Esophagus squamous epithelium (tissue), 5 donors: ENCODE data around the gene FBXO4. TPM values are rescaled to one million over a fixed set of nuclear protein-coding genes. Genes with fewer than 3 reads are reported as not detected.
"Not testable (repeated sequence)": the region's sequence is repeated elsewhere in the genome, so short reads cannot be mapped to it uniquely, and the experiment has no call there.

ENCODE experiments used
- DNase-seq: peaks from one replicate; lab custom pipeline; 2025; lab: John Stamatoyannopoulos, UW
- H3K27ac ChIP-seq, 4 donors: fragments of 200-600 bp; sonication (generic); one replicate each; pipeline ENCODE4 v1.5.1; 2016 to 2019; ENCODE audit warnings: mild to moderate bottlenecking in 1 of 4
- H3K27me3 ChIP-seq, 4 donors: fragments of 200-600 bp; sonication (generic); 1 replicate in 3 of 4; 2 replicates in 1 of 4; pipeline versions ENCODE4 v1.5.1 to v1.6.0; 2017 to 2021; ENCODE audit warnings: antibody characterized with exemption in 1 of 4
- H3K36me3 ChIP-seq, 3 donors: fragments of 200-600 bp; sonication (generic); one replicate each; pipeline ENCODE4 v1.5.1; 2016 to 2019
- H3K4me1 ChIP-seq, 3 donors: fragments of 200-600 bp; sonication (generic); one replicate each; pipeline ENCODE4 v1.5.1; 2017 to 2019
- H3K4me3 ChIP-seq, 4 donors: fragments of 200-600 bp; sonication (generic); 1 replicate in 3 of 4; 2 replicates in 1 of 4; pipeline ENCODE4 v1.5.1; 2016 to 2019; ENCODE audit warnings: mild to moderate bottlenecking in 2 of 4, moderate library complexity in 1 of 4
- H3K9me3 ChIP-seq, 3 donors: fragments of 200-600 bp; sonication (generic); one replicate each; pipeline ENCODE4 v1.5.1; 2016 to 2019
- CTCF ChIP-seq, 6 experiments: fragments of 450-650 bp in 4 of 6; fragments of 200-600 bp in 2 of 6; sonication (generic) in 2 of 6; IDR thresholded peaks; one replicate each; pipeline ENCODE4 v1.5.1; 2016 to 2019; ENCODE audit warnings: antibody characterized with exemption in 6 of 6, mild to moderate bottlenecking in 4 of 6, moderate library complexity in 4 of 6
- POLR2A ChIP-seq, 4 donors: fragments of 450-650 bp; IDR thresholded peaks; one replicate each; pipeline ENCODE4 v1.6.1; 2017; ENCODE audit warnings: antibody characterized with exemption in 4 of 4, mild to moderate bottlenecking in 4 of 4, moderate library complexity in 3 of 4
- WGBS, 2 donors: methylation state at CpG; one replicate each; pipeline ENCODE4 v1.1.5; 2018; 5-methylcytosine and 5-hydroxymethylcytosine counted together
- intact Hi-C: fragments of 100-400 bp; cut with DNase I; formaldehyde crosslinking; loops from one replicate; pipeline ENCODE4 v1.15.0; 2022
- total RNA-seq, 4 donors: library from RNA; depleted of rRNA; stranded (reverse); fragments of >200 nt; gene quantifications; one replicate each; pipeline ENCODE4 v1.1.0, GENCODE V29; 2016
- donor health status: DM: yes; HTN: yes; CAD: no.

The FBXO4 gene
- total RNA-seq, 4 donors from 2014 or later: 2.4 to 10.9 (median 7.4) TPM

- Histone ChIP-seq H3K27ac (no peak overlapping the region), H3K36me3 (peaks cover 0 to 27% (median under 1%) of the 10 kb centered on the region in 3 donors), H3K9me3 (no peaks in the 10 kb centered on the region), H3K4me3 (no peak overlapping the region), H3K4me1 (peaks cover 5 to 18% (median 11%) of the 10 kb centered on the region in 3 donors), H3K27me3 (no peaks in the 10 kb centered on the region)
- no peak for TF ChIP-seq CTCF (IDR thresholded peaks at IDR 0.05)
- TF ChIP-seq POLR2A (IDR thresholded peaks at IDR 0.05): no peak
- intact Hi-C loops: loop anchor here (10.0 kb wide), 1 partner anchor 64 kb away; no protein-coding TSS in a partner anchor
- DNase-seq: no peak
These were observed 4.0 kb downstream of the FBXO4 start for GRCh38 chr5:41929035-41929434.

GRCh38 chr5:41932770-41933169 is 7.7 kb downstream of the FBXO4 start:
- 84 to 93% methylated on average over 2 of the region's 2 CpGs for WGBS, 2 donors
- Histone ChIP-seq H3K4me1 (no peaks in the 10 kb centered on the region), H3K27me3 (no peaks in the 10 kb centered on the region), H3K27ac (no peak overlapping the region), H3K4me3 (no peak overlapping the region), H3K36me3 (peaks cover 0 to 60% (median 5%) of the 10 kb centered on the region in 3 donors), H3K9me3 (no peaks in the 10 kb centered on the region)
- no peak for DNase-seq
- TF ChIP-seq POLR2A (IDR thresholded peaks at IDR 0.05): no peak
- no peak for TF ChIP-seq CTCF (IDR thresholded peaks at IDR 0.05)
- intact Hi-C loops: no loop called here

- no peak for DNase-seq
- no peaks in the 10 kb centered on the region for H3K9me3 ChIP-seq
- peaks cover 0 to 63% (median 5%) of the 10 kb centered on the region in 3 donors for H3K36me3 ChIP-seq
- H3K27me3 ChIP-seq: no peaks in the 10 kb centered on the region
- intact Hi-C loops: no loop called here
- TF ChIP-seq CTCF (IDR thresholded peaks at IDR 0.05): no peak
- no peak for TF ChIP-seq POLR2A (IDR thresholded peaks at IDR 0.05)
- no peaks in the 10 kb centered on the region for H3K4me1 ChIP-seq
- no peak overlapping the region for H3K27ac ChIP-seq
- no peak overlapping the region for H3K4me3 ChIP-seq
These were observed 10.5 kb downstream of the FBXO4 start for GRCh38 chr5:41935544-41935943.

GRCh38 chr5:41940641-41941040 is 15.6 kb downstream of the FBXO4 start:
- Histone ChIP-seq H3K36me3 (peaks cover 0 to 49% (median 0%) of the 10 kb centered on the region in 3 donors), H3K27ac (no peak overlapping the region), H3K9me3 (no peaks in the 10 kb centered on the region), H3K4me1 (no peaks in the 10 kb centered on the region), H3K4me3 (no peak overlapping the region), H3K27me3 (no peaks in the 10 kb centered on the region)
- TF ChIP-seq CTCF (IDR thresholded peaks at IDR 0.05): no peak
- TF ChIP-seq POLR2A (IDR thresholded peaks at IDR 0.05): no peak
- intact Hi-C loops: no loop called here
- DNase-seq: no peak
- WGBS, 2 donors: 90 to 95% methylated on average over 1 of the region's 1 CpG

GRCh38 chr5:41945332-41945955 is 20.4 kb downstream of the FBXO4 start:
- peaks cover 0 to 20% (median 0%) of the 10 kb centered on the region in 3 donors for H3K36me3 ChIP-seq
- DNase-seq, H3K27ac ChIP-seq, H3K9me3 ChIP-seq, H3K4me3 ChIP-seq, intact Hi-C loops, H3K27me3 ChIP-seq, H3K4me1 ChIP-seq: not testable (repeated sequence)
- 89 to 90% methylated on average over 7 of the region's 7 CpGs for WGBS, 2 donors
